Measurements from ENCODE around the gene SPHK2.
A peak's percentile ranks its signal among the peaks of the same experiment; 100 is the strongest.

Gene SPHK2

GRCh38 chr19:48646001-48646721, 26.9 kb downstream of the SPHK2 start, which contains the start of gene CA11:
Gene CA11, minus strand, starts transcription at chr19:48646187. Its CDS starts 555 bp downstream, at chr19:48645632.
- Histone ChIP-seq H3K79me2 (ENCODE audit: control insufficient read depth, low read length) (no peaks in the 10 kb centered on the region), H4K20me1 (ENCODE audit: control insufficient read depth, insufficient read depth, low read depth, low read length) (no peaks in the 10 kb centered on the region), H3F3A (ENCODE audit: control insufficient read depth, insufficient read depth) (peaks cover 29% of the 10 kb centered on the region), H3K27ac (ENCODE audit: low read depth, low read length) (peak within 1 kb of the TSS; percentile 95), H3K4me1 (ENCODE audit: control insufficient read depth, low read length) (peaks cover 60% of the 10 kb centered on the region), H3K9me3 (ENCODE audit: control insufficient read depth, insufficient read depth, low read length) (no peaks in the 10 kb centered on the region), H3K36me3 (ENCODE audit: control insufficient read depth, low read length) (no peaks in the 10 kb centered on the region), H3K4me2 (ENCODE audit: low read length) (peak within 1 kb of the TSS; percentile 96), H3K4me3 (ENCODE audit: low read length) (peak within 1 kb of the TSS; percentile 77), H3K27me3 (ENCODE audit: control insufficient read depth, low read length) (no peaks in the 10 kb centered on the region), H3K9me2 (replicated peaks; ENCODE audit: control insufficient read depth, low read length) (no peaks in the 10 kb centered on the region)
- TF ChIP-seq CTCF (IDR thresholded peaks at IDR 0.05; ENCODE audit: low read depth, low read length, poor library complexity, severe bottlenecking) (peak; percentile 89), EZH2phosphoT487 (IDR thresholded peaks at IDR 0.05; ENCODE audit: borderline replicate concordance, low read length) (no peak)

GRCh38 chr19:48646722-48647216, 27.5 kb downstream of the SPHK2 start:
- H3K4me3 ChIP-seq (ENCODE audit: low read length): peak overlapping the region; percentile 77
- H3K27ac ChIP-seq (ENCODE audit: low read depth, low read length): peak overlapping the region; percentile 95
- H3K36me3 ChIP-seq (ENCODE audit: control insufficient read depth, low read length): no peaks in the 10 kb centered on the region

GRCh38 chr19:48648134-48648533, 28.8 kb downstream of the SPHK2 start:
- Histone ChIP-seq H3K9me2 (replicated peaks; ENCODE audit: control insufficient read depth, low read length) (no peaks in the 10 kb centered on the region), H4K20me1 (ENCODE audit: control insufficient read depth, insufficient read depth, low read depth, low read length) (no peaks in the 10 kb centered on the region), H3K4me1 (ENCODE audit: control insufficient read depth, low read length) (peaks cover 75% of the 10 kb centered on the region), H3K4me3 (ENCODE audit: low read length) (peak overlapping the region; percentile 61), H3K9me3 (ENCODE audit: control insufficient read depth, insufficient read depth, low read length) (no peaks in the 10 kb centered on the region), H3K79me2 (ENCODE audit: control insufficient read depth, low read length) (no peaks in the 10 kb centered on the region), H3K4me2 (ENCODE audit: low read length) (peak overlapping the region; percentile 67), H3K27me3 (ENCODE audit: control insufficient read depth, low read length) (no peaks in the 10 kb centered on the region), H3F3A (ENCODE audit: control insufficient read depth, insufficient read depth) (peaks cover 28% of the 10 kb centered on the region), H3K27ac (ENCODE audit: low read depth, low read length) (peak overlapping the region; percentile 95), H3K36me3 (ENCODE audit: control insufficient read depth, low read length) (no peaks in the 10 kb centered on the region)
- TF ChIP-seq CTCF (IDR thresholded peaks at IDR 0.05; ENCODE audit: low read depth, low read length, poor library complexity, severe bottlenecking): no peak
- no peak for TF ChIP-seq EZH2phosphoT487 (IDR thresholded peaks at IDR 0.05; ENCODE audit: borderline replicate concordance, low read length)

More at GRCh38 chr19:48646722-48647216, 27.5 kb downstream of the SPHK2 start:
- Histone ChIP-seq H3F3A (ENCODE audit: control insufficient read depth, insufficient read depth) (peaks cover 28% of the 10 kb centered on the region), H3K79me2 (ENCODE audit: control insufficient read depth, low read length) (no peaks in the 10 kb centered on the region), H4K20me1 (ENCODE audit: control insufficient read depth, insufficient read depth, low read depth, low read length) (no peaks in the 10 kb centered on the region), H3K4me1 (ENCODE audit: control insufficient read depth, low read length) (peaks cover 63% of the 10 kb centered on the region), H3K9me2 (replicated peaks; ENCODE audit: control insufficient read depth, low read length) (no peaks in the 10 kb centered on the region), H3K9me3 (ENCODE audit: control insufficient read depth, insufficient read depth, low read length) (no peaks in the 10 kb centered on the region), H3K4me2 (ENCODE audit: low read length) (peak overlapping the region; percentile 96), H3K27me3 (ENCODE audit: control insufficient read depth, low read length) (no peaks in the 10 kb centered on the region)
- TF ChIP-seq EZH2phosphoT487 (IDR thresholded peaks at IDR 0.05; ENCODE audit: borderline replicate concordance, low read length): no peak
- TF ChIP-seq CTCF (IDR thresholded peaks at IDR 0.05; ENCODE audit: low read depth, low read length, poor library complexity, severe bottlenecking): no peak

All from DOHH2 (cell line).